Mesothelial cell of epicardium (in vitro differentiated cells): ENCODE results near the gene SALL1. TPM values are rescaled to one million over a fixed set of nuclear protein-coding genes. Genes with fewer than 3 reads are reported as not detected.

Experiments used
- DNase-seq, 2 experiments: peaks; one replicate each; pipeline ENCODE4 v3.0.0; 2021; ENCODE audit warnings: low spot score in 2 of 2; ENCODE audit not compliant: unreplicated experiment in 2 of 2
- H3K27ac Mint-ChIP-seq: 2 replicates; pipeline ENCODE4 v1.8.0; 2021; ENCODE audit warnings: mixed read lengths
- H3K27me3 Mint-ChIP-seq: 2 replicates; pipeline ENCODE4 v1.8.0; 2021; ENCODE audit warnings: low read depth, mixed read lengths
- H3K36me3 Mint-ChIP-seq: 2 replicates; pipeline ENCODE4 v1.8.0; 2021; ENCODE audit warnings: mixed read lengths
- H3K4me1 Mint-ChIP-seq: 2 replicates; pipeline ENCODE4 v1.8.0; 2021; ENCODE audit warnings: mixed read lengths
- H3K4me3 Mint-ChIP-seq: 2 replicates; pipeline ENCODE4 v1.8.0; 2021; ENCODE audit warnings: mild to moderate bottlenecking, moderate library complexity, mixed read lengths
- H3K9me3 Mint-ChIP-seq: 2 replicates; pipeline ENCODE4 v1.8.0; 2021; ENCODE audit warnings: mixed read lengths
- CTCF ChIP-seq: fragments of 200-600 bp; sonication (generic); IDR thresholded peaks from one replicate; pipeline ENCODE4 v1.5.0; 2021; ENCODE audit warnings: antibody characterized with exemption; ENCODE audit not compliant: unreplicated experiment
- total RNA-seq: library from RNA; stranded (reverse); gene quantifications from 3 replicates; pipeline ENCODE4 v1.2.1, GENCODE V29; 2021

The SALL1 gene
- 0.32 to 1.1 TPM (median 0.33 TPM) in 3 replicates for total RNA-seq

- peaks cover 89% of the 10 kb centered on the region for H3K27me3 Mint-ChIP-seq
- no peak for TF ChIP-seq CTCF
Measured at GRCh38 chr16:51150888-51151320, at the start of gene SALL1. Gene SALL1 (minus strand): TSS chr16:51151270. CDS start chr16:51151241, 29 bp downstream.

GRCh38 chr16:51200793-51201192 lies 49.7 kb upstream of the SALL1 start:
- Mint-ChIP-seq H3K36me3 (no peaks in the 10 kb centered on the region), H3K27ac (no peak overlapping the region), H3K4me3 (no peak overlapping the region), H3K4me1 (no peaks in the 10 kb centered on the region), H3K27me3 (peaks cover 3% of the 10 kb centered on the region), H3K9me3 (peaks cover 8% of the 10 kb centered on the region)
- TF ChIP-seq CTCF = no peak
- DNase-seq = no peak

More at GRCh38 chr16:51150888-51151320, at the start of gene SALL1:
- H3K4me3 Mint-ChIP-seq = peak within 1 kb of the TSS; percentile 67
- H3K4me1 Mint-ChIP-seq = peaks cover 28% of the 10 kb centered on the region
- H3K9me3 Mint-ChIP-seq = no peaks in the 10 kb centered on the region
- no peak within 1 kb of the TSS for H3K27ac Mint-ChIP-seq
- H3K36me3 Mint-ChIP-seq = no peaks in the 10 kb centered on the region
- DNase-seq = no peak

- Mint-ChIP-seq H3K9me3 (peaks cover 8% of the 10 kb centered on the region), H3K36me3 (no peaks in the 10 kb centered on the region), H3K27me3 (peaks cover 12% of the 10 kb centered on the region), H3K27ac (no peak overlapping the region), H3K4me3 (no peak overlapping the region), H3K4me1 (no peaks in the 10 kb centered on the region)
- TF ChIP-seq CTCF = no peak
- DNase-seq = no peak
Measured at GRCh38 chr16:51197953-51198748, 47.1 kb upstream of the SALL1 start.

GRCh38 chr16:51193879-51194278 lies 42.8 kb upstream of the SALL1 start:
- no peak for TF ChIP-seq CTCF
- Mint-ChIP-seq H3K27ac (no peak overlapping the region), H3K4me1 (no peaks in the 10 kb centered on the region), H3K36me3 (no peaks in the 10 kb centered on the region), H3K27me3 (peaks cover 38% of the 10 kb centered on the region), H3K9me3 (no peaks in the 10 kb centered on the region), H3K4me3 (no peak overlapping the region)
- no peak for DNase-seq

GRCh38 chr16:51184702-51185433 lies 33.8 kb upstream of the SALL1 start:
- Mint-ChIP-seq H3K4me1 (peaks cover 10% of the 10 kb centered on the region), H3K27ac (no peak overlapping the region), H3K36me3 (no peaks in the 10 kb centered on the region), H3K27me3 (peaks cover 12% of the 10 kb centered on the region), H3K9me3 (no peaks in the 10 kb centered on the region), H3K4me3 (no peak overlapping the region)
- no peak for DNase-seq
- no peak for TF ChIP-seq CTCF
